Dermis microvascular lymphatic vessel endothelial cell (primary cell): ENCODE results near the gene KCNIP2. TPM values are rescaled to one million over a fixed set of nuclear protein-coding genes. Genes with fewer than 3 reads are reported as not detected.

Source experiments
- DNase-seq, 2 donors: peaks; one replicate each; pipeline versions ENCODE4 v3.0.0 to v3.0.0-alpha.2; 2010; ENCODE audit warnings: low read depth in 2 of 2
- total RNA-seq: library from RNA; depleted of rRNA; stranded (reverse); fragments of >200 nt; gene quantifications from 2 replicates; pipeline ENCODE4 v1.2.1, GENCODE V29; 2014

The KCNIP2 gene
- 0.13 TPM in 2 replicates for total RNA-seq

- DNase-seq: no peak
These were observed at the start of gene KCNIP2 for GRCh38 chr10:101843032-101844021. TSS of gene KCNIP2 (minus strand) at chr10:101843800. CDS start at chr10:101843568, 232 bp downstream.

GRCh38 chr10:101892782-101893391 is 49.3 kb upstream of the KCNIP2 start:
- no peak for DNase-seq

GRCh38 chr10:101889256-101890210 is 45.9 kb upstream of the KCNIP2 start:
- DNase-seq: peak; percentile 43 to 80

- DNase-seq: no peak
These were observed 44.8 kb upstream of the KCNIP2 start for GRCh38 chr10:101888251-101888949.

GRCh38 chr10:101887775-101888174 is 44.2 kb upstream of the KCNIP2 start:
- DNase-seq: no peak

GRCh38 chr10:101886521-101887312 is 43.1 kb upstream of the KCNIP2 start:
- DNase-seq: no peak

GRCh38 chr10:101881036-101881774 is 37.6 kb upstream of the KCNIP2 start:
- no peak for DNase-seq

GRCh38 chr10:101880232-101880573 is 36.6 kb upstream of the KCNIP2 start:
- DNase-seq: no peak

GRCh38 chr10:101879456-101880231 is 36.0 kb upstream of the KCNIP2 start:
- DNase-seq: no peak

GRCh38 chr10:101878869-101879268 is 35.3 kb upstream of the KCNIP2 start:
- no peak for DNase-seq

- no peak for DNase-seq
These were observed 31.6 kb upstream of the KCNIP2 start for GRCh38 chr10:101875068-101875688.

GRCh38 chr10:101874252-101874651 is 30.7 kb upstream of the KCNIP2 start:
- DNase-seq: no peak

- no peak for DNase-seq
These were observed 24.3 kb upstream of the KCNIP2 start for GRCh38 chr10:101867931-101868330.

GRCh38 chr10:101859530-101859929 is 15.9 kb upstream of the KCNIP2 start:
- no peak for DNase-seq

GRCh38 chr10:101858723-101859500 is 15.3 kb upstream of the KCNIP2 start:
- DNase-seq: no peak

- no peak for DNase-seq
These were observed 14.3 kb upstream of the KCNIP2 start for GRCh38 chr10:101857802-101858476.

GRCh38 chr10:101856626-101857025 is 13.0 kb upstream of the KCNIP2 start:
- DNase-seq: peak in 1 of 2 donors; percentile 72
